Effector CD4-positive, alpha-beta T cell (primary cell): ENCODE data around the gene TRAM1L1. TPM values are rescaled to one million over a fixed set of nuclear protein-coding genes. Genes with fewer than 3 reads are reported as not detected.

ENCODE experiments used
- DNase-seq: peaks from one replicate; pipeline ENCODE4 v3.0.0-alpha.2; 2020
- total RNA-seq: gene quantifications from one replicate; lab custom pipeline; 2026; lab: John Stamatoyannopoulos, UW

The TRAM1L1 gene
- total RNA-seq: not detected

GRCh38 chr4:117084866-117085701, at the start of gene TRAM1L1:
Gene TRAM1L1 (minus strand): TSS chr4:117085576. CDS start chr4:117085393, 183 bp downstream.
- DNase-seq: no peak

- DNase-seq: no peak
Observed at GRCh38 chr4:117134386-117134785, 49.0 kb upstream of the TRAM1L1 start.

GRCh38 chr4:117096886-117097285, 11.5 kb upstream of the TRAM1L1 start:
- DNase-seq: no peak

GRCh38 chr4:117096462-117096861, 11.1 kb upstream of the TRAM1L1 start:
- DNase-seq: no peak

GRCh38 chr4:117093571-117093970, 8.2 kb upstream of the TRAM1L1 start:
- DNase-seq: no peak

- no peak for DNase-seq
Observed at GRCh38 chr4:117077760-117078159, 7.6 kb downstream of the TRAM1L1 start.

GRCh38 chr4:117068120-117068519, 17.3 kb downstream of the TRAM1L1 start:
- no peak for DNase-seq

- DNase-seq: no peak
Observed at GRCh38 chr4:117063961-117064696, 21.2 kb downstream of the TRAM1L1 start.

- DNase-seq: no peak
Observed at GRCh38 chr4:117042962-117043361, 42.4 kb downstream of the TRAM1L1 start.
